Measurements from ENCODE around the gene ILKAP.

- TF ChIP-seq, protein P1, sequence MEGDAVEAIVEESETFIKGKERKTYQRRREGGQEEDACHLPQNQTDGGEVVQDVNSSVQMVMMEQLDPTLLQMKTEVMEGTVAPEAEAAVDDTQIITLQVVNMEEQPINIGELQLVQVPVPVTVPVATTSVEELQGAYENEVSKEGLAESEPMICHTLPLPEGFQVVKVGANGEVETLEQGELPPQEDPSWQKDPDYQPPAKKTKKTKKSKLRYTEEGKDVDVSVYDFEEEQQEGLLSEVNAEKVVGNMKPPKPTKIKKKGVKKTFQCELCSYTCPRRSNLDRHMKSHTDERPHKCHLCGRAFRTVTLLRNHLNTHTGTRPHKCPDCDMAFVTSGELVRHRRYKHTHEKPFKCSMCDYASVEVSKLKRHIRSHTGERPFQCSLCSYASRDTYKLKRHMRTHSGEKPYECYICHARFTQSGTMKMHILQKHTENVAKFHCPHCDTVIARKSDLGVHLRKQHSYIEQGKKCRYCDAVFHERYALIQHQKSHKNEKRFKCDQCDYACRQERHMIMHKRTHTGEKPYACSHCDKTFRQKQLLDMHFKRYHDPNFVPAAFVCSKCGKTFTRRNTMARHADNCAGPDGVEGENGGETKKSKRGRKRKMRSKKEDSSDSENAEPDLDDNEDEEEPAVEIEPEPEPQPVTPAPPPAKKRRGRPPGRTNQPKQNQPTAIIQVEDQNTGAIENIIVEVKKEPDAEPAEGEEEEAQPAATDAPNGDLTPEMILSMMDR (IDR thresholded peaks at IDR 0.05; ENCODE audit: low read length): no peak
- no peak for TF ChIP-seq EZH2 (IDR thresholded peaks at IDR 0.05; ENCODE audit: borderline replicate concordance, low read length)
Observed at GRCh38 chr2:238239543-238239862, 36.0 kb upstream of the ILKAP start.
